Activated CD8-positive, alpha-beta memory T cell treated with anti-CD3 and anti-CD28 coated beads, Interleukin-2, amount 50 U/mL, for 4 hours (primary cell): Measurements from ENCODE around the gene GLI3.

Source experiments
- DNase-seq: peaks from one replicate; pipeline ENCODE4 v3.0.0-alpha.2; 2020

The GLI3 gene

GRCh38 chr7:42137431-42137830, 99.6 kb downstream of the GLI3 start:
- no peak for DNase-seq

DNA sequence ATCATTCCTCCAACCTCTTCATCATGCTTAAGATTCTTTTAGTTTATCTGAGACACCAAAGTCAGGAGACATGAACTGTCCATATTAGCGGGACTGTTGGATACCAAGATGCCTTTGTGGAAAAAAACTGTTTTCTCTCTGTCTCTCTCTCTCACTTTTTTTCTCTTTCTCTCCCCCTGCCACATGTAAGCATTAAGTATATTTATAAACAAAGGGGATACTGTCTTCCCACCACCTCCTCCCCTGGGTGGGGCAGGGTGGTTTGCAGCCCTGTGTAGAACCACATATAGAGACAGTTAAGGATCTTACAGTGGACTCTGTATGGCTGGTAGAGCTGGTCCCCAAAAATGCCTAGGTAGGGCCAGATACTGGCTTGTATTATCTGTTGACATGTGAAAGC, 101.3 kb downstream of the GLI3 start:
- no peak for DNase-seq

DNA sequence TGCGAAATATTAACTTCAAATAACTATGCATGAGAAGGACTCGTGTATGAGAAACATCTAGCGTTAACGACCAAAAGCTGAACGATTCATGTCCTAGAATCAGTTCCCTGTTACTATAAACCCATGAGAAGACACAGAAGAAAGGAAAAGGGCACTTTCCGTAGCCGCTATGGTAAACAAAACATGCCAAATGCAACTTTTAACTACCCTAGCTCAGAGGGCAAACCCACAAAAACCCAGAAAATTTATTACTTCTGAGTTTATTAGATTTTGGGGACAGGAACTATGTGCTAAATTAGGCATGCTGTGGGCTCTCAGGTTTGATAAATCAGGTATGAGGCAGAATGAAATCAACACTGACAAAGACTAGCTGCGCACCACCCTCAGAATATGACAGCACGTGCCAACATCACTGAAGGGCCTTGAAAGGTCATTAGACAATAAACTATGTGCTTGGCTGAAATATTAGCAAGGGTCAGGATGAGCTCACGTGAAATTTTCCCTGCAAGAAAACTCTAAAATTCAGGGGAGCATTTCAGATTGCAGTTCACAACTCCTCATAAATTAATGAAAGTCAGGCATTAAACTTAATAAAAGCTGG, 102.6 kb downstream of the GLI3 start:
- DNase-seq, result no peak

- no peak for DNase-seq
Measured at GRCh38 chr7:42133321-42133720, 103.7 kb downstream of the GLI3 start.

DNA sequence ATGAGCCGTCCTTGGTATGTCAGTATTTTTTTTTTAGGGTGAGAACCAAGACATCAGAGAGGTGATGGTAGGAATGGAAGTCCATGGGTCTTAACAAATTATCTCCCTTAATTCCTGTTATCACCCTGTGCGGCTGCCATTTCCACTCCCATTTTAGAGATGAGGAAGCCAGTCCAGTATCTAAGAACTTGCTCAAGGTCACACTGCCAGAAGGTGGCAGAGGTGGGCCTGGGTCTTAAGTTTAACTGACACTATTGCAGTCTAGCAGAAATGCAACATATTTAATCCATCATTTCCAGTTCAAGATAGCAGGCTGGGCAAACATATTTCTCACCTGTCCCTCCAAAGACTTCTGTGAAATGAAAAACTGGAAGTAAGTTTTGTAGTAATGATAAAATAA, 108.3 kb downstream of the GLI3 start:
- no peak for DNase-seq

GRCh38 chr7:42127232-42127622, 109.8 kb downstream of the GLI3 start:
- no peak for DNase-seq

DNA sequence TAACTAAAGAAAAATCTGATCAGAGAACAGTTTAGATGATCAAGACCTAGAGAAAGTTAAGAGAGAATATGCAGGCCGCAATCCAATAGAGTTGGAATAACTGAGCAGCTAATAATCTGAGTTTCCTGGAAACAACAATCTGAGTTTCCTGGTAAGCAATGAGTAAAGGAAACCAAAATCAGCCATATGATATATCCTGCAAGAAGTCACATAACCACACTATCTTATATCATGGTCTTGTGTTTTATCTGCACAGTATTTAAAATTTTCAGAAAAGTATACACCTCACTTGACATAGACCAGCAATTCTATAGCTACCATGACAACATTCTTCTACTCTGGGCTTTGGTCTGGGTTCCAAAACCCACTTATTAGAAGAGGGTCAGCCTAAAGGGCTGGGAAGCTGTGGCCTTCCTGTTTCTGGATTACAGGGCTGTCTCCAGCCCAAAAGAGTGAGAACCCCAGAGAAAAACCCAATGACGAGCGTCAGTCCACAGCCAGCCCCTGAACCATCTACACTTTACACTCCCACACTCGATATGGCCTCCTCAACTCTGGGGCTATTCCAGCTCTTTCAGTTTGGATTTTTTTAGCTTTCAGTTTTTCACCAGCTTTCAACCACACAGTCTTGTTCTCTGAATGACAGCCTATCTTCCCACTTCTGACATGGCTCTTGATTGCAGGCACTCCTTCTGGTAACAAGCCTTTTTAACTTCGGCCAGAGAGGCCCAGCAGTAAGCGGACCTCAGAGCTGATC, 110.4 kb downstream of the GLI3 start:
- no peak for DNase-seq

DNA sequence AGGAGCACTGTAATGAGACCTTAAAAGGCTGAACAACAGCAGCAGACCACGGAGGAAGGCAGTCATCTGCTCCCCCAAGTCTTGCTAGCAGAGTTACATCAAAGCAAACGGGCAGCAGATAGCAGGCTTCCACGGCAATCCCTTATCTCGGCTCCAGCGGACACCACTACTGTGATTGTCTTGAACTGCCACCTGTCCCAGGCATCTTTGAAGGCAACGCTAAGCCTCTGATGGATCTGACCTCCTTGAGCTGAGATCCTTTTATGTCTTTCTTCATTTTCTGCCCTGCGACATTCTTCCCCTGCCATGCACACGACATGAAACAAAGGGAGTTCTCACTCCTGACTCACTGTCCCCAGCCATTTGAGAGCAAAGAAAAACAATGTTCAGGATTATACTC, 111.7 kb downstream of the GLI3 start:
- no peak for DNase-seq

- no peak for DNase-seq
Measured at GRCh38 chr7:42123716-42124115, 113.3 kb downstream of the GLI3 start.

- no peak for DNase-seq
Measured at GRCh38 chr7:42120191-42120590, 116.8 kb downstream of the GLI3 start.

DNA sequence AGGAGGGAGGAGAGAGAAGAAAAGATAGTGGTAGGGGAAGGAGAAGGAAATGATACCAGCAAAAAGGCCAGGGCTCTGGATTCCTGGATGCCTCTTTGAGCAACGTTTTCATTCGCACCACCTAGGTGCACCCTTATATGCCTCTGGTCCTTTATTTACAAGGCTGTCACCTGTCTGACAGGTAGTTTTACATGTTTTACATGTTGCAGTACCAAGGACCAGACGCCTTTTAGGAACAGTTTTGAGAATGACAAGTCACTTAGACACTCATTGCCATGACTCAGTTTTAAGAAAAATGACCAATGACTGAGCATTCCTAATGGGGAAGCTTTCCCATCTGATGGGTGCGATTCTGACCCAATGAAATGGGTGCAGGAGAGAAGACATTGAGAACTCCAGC, 119.8 kb downstream of the GLI3 start:
- no peak for DNase-seq

- no peak for DNase-seq
Measured at GRCh38 chr7:42115795-42116194, 121.2 kb downstream of the GLI3 start.

DNA sequence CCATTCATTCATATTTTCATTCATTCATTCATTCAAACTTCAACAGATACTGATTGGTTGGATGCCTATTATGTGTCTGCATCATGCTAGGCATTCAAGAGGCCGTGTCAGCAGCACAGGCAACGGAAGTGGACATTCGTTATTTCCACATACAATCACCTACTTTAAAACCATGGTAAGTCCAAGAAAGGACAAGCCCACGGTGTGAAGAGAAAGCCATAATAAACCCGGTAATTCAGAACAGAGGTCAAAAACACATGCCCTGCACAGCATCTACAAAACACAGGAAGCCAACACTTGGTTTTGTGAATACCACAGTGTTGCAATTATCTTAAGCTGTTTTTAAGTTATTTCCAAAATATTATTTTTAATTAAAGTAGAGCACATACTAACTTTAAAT, 126.7 kb downstream of the GLI3 start:
- no peak for DNase-seq

GRCh38 chr7:42108803-42109528, 128.0 kb downstream of the GLI3 start:
- no peak for DNase-seq

- DNase-seq, result no peak
Measured at GRCh38 chr7:42107484-42108240, 129.3 kb downstream of the GLI3 start.

GRCh38 chr7:42106562-42106961, 130.4 kb downstream of the GLI3 start:
- no peak for DNase-seq

DNA sequence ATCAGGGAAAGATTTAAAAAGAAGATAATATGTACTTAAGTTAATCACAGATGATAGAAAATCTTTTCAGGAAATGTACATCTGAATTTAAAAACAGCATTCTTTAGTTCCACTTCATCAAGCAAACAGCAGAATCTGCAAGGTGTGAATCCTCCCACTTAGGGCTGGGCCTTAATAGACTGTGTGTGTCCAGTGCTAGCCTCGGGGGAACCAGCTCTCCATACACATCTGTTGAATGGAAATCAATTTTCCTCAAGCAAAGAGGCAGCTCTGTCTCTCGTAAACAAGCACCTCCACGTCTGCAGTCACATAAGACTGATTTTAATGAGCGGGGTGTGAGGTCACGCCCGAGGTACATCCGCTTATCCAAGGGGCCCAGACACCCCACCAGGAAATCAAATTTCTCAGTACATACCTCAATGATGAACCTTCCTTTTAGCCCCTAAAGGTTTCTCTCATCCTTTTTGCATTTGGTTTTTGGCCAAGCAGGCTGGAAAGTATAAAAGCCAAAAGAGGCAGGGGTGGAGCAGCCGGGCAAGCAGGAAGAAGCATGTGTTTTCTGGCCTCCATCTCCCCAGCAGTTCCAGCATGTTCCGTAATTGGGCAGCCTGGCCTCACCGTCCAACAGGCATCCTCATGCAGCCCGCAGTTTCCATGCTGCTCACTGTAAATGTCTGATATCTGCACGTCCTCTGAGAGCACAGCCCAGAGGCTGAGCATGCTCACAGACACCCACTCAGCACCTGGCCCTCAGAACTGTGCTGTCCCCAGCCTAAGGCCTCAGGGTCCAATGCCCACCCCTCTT, 131.3 kb downstream of the GLI3 start:
- no peak for DNase-seq

- no peak for DNase-seq
Measured at GRCh38 chr7:42104694-42105093, 132.3 kb downstream of the GLI3 start.

GRCh38 chr7:42104231-42104630, 132.8 kb downstream of the GLI3 start:
- no peak for DNase-seq

DNA sequence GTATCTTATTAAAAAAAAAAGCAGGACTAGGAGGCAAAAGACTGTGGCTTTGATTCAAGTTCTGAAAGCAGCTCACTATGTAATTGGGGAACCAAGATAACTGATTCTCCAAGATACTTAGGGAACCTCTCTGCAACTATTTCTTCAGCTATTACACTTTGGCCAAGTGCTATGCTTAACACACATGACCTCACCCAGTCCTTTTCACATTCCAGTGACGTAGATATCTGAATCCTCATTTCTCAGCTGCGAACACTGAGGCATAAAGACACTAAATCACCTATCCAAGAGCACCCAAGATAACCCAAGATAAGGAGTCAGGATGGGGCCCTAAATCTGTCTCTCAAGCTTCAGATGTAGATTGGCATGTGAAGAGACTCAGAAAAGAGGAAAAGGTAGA, 133.6 kb downstream of the GLI3 start:
- DNase-seq, result no peak

- no peak for DNase-seq
Measured at GRCh38 chr7:42103020-42103419, 134.0 kb downstream of the GLI3 start.

DNA sequence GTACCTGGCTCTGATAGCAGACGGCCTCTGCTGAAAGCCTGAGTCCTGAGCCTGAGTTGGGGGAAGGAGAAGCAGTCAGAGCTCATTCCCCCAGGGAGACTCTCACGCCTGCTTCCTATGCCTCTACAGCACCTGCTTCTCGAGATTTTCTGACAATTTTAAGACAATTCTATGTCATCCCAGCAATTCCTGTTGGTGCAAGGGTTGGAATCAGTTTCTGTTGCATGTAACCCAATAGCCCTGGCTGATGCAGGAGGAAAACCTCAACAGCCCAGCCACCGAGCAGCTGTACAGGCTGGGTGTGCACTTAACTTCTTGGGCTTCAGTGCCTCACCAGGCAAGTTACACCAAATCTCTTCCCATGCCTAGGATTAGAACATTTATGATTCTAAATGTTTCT, 134.7 kb downstream of the GLI3 start:
- DNase-seq, result no peak

GRCh38 chr7:42100156-42100508, 136.9 kb downstream of the GLI3 start:
- no peak for DNase-seq
